ENCODE data around the gene PDGFD.

The PDGFD gene

DNA sequence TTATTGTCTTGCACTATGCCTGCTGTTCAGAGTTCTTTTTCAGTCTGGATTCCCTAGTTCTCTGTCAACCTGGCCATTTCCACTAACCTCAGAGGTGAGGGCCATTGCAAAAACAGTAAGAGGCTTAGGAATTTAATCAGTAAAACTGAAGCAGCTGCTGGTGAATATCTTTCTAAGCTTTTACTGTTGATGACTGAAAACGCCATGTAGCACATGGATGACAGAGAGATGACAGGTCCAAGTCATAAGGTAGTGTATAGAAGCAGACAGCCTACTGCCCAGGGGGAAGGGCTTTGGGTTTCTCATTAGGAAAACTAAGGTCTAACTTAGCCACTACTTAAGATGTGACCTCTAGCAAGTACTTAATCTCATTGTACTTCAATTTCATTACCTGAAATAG lies 280.1 kb downstream of the PDGFD start:
- DNase-seq (ENCODE audit: low read depth), result no peak

DNA sequence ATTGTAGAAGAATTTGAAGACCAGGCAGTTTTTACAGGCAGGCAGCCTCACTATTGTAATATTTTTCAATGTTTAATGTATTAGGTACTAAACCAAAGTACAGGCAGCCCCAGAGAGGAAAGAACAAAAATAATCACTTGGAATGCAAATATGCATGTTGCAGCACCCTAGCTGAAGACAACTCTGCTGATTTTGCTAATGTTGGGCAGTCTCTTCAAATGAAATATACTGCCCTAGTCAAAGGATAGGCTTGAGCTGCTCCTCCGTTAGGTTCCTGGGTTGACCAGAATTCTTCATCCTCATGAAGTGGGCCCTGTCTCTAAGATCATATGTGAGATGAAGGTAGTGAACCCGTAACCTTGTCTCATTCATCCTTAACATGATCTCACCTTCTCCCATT lies 280.7 kb downstream of the PDGFD start:
- no peak for DNase-seq (ENCODE audit: low read depth)

DNA sequence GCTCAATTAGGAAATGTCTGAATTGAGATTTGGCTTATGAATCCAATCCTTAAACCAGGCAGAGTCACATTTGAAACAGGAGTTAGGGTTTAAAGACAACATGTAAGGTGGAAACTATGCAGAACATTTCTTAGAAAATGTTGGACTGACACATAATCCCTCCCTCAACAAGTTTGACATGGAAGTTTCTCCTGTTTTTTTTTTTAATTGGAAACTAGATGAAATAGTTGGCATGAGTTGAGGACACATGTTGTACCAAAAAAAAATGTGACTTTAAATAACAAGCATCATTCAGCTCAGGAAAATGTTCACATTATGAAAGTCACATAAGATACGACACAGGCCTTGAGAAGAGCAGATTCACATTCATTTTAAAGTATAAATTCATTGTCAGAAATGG lies 282.4 kb downstream of the PDGFD start:
- no peak for DNase-seq (ENCODE audit: low read depth)

DNA sequence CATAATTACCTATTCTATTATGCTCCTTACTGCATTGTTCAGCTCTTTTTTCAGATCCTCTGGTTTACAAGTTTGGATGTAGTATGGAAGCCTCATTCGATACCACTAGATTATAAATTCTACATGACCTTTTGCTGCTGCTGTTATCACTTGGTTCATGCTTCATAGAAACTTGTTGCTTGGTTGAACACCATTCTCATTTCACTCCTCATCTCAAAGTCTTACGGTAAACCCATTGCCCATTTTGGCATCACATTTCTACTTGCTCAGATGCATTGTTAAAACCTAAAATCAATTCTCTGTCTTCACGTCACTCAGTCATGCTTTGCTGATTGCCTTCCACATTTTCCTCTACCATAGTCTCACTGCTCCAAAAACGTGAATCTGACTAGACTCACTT lies 283.0 kb downstream of the PDGFD start:
- DNase-seq (ENCODE audit: low read depth), result no peak

DNA sequence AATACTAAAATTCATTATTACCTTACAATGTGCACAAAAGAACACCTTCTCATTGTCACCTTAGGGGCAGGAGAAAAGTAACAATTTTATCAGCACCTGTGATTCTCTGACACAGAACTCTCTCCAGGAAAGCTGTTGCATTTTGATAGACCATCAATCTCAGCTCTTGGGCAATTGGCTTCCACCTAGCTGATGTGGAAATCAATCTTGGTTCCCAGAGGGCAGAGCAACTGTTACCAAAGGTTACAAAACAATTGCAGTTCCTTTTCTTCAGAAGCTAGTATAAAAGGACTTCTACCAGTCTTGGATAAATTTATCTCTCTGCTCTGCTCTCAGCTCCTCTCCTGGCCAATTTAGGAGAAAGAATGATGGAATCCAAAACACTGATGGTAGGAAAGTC lies 285.3 kb downstream of the PDGFD start:
- DNase-seq (ENCODE audit: low read depth), result no peak

DNA sequence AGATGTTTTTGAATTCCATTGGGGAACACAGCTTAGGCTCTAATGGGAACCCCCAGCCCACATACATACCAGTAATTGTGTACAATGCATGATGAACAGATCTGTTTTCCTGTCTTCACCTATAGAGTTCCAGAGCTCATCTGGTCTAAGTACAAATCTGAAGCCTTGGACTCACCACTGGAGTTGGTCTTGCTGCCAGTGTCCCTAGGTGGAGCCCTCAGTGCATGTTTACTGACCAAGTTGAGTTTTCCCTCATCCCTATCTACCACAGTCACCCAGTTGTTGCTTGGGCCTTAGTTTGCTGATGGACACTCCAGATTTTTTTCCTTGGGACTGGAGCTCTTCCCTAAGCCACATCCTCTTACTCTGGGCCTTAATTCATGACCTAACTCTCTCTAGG lies 286.7 kb downstream of the PDGFD start:
- DNase-seq (ENCODE audit: low read depth), result no peak

DNA sequence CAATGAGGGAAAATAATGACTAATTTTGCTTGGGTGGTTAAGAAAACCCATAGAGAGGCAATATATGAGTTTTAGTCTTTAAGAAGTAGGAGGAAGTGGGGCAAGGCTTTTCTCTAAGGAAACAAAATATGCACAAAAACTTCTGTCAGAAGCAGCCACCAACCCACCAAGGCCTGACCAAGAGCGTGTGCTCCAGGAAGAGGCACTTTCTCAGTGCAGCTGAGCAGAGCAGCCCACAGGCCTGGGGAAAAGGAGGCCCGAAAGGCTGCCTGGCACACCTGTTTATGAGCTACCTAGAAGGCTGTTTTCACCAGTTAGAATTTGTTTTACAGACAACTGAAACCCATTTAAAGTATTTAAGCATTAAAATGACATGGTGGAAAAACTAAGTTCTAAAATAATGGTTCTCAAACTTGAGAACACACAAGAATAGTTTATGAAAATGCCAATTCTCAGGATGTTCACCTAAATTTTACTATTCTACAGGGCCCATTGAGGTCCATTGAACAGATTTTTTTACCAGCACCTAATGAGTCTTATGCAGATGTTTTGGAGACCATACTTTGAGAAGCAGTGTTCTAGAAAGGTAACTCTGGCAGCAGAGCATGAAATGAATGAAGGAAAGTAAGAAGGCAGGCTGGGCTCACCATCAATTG lies 288.0 kb downstream of the PDGFD start:
- no peak for DNase-seq (ENCODE audit: low read depth)

DNA sequence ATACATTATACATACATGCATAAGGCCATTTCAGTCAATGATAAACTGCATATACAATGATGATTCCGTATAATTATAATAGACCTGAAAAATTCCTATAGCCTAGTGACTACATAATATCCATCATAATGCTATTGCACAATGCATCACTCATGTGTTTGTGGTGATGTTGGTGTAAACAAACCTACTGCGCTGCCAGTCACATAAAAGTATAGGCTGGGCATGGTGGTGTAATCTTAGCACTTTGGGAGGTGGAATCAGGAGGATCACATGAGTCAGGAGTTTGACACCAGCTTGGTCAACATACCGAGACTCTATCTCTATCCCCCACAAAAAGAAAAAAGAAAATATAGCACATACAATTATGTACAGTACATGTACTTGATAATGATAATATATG lies 291.2 kb downstream of the PDGFD start:
- no peak for DNase-seq (ENCODE audit: low read depth)

DNA sequence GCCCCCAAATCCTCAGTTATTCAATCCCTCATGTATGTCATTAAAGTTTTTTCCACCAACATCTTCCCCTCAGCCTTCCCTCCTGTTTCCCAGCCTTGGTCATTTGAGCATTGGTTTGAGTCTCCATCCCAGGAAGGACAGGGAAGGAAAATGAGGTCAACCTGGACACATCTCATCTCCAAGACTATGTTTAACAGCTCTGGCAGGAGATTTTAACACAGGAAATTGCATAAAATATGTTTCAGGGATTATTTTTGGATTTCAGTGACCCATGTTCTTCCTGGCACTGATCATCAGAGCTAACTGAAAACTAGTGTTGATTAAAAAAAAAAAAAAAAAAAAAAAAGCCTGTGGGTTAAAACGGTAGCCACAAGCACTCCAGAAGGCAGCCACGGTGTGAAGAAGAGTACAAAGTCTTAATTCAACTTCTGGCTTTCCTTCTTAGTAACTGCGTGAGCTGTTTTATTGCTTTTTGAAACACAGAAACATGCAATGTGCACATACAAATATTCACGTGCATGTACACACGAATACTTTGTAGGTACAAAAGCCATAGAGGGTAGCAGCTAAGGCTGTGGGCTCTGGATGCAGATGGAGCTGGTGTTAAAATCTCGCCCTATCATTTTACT lies 291.9 kb downstream of the PDGFD start:
- no peak for DNase-seq (ENCODE audit: low read depth)

DNA sequence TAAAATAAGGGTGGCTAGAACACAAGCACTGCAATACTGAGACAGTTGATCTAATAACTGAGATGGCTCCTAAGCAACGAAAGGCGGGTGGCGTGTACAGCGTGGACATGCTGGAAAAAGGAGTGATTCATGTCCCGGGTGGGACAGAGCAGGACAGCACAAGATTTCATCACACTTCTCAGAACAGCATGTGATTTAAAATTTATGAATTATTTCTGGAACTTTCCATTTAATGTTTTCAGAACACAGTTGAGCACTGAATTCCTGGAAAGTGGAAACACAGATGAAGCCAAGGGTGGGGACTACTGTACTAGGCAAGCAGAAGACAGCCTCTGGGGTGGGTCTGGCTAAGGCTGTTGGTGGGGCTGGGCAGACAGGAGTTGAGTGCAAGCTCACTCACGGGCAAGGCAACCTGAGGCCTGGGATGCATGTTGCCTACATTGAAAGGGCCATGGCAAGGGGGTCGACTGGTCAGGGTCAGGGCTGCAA lies 293.1 kb downstream of the PDGFD start:
- DNase-seq (ENCODE audit: low read depth), result no peak

DNA sequence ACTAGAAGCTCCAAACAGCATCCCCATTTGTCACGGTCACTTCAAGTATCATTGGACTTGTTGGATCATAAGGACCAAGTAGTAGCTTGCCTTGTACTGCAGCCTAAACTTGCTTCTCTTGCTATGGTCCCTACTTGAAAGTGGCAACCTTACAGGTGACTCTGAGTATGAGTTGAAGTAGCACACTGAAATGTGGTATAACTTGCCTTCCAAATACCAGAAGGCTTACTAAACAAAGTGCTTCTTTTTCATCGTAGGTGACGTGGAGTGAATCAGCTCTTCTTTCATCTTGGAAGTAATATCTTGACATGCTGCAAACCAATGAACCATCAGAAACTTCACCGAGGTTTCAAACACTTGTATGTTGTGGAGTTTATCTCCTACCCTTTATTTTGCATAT lies 296.5 kb downstream of the PDGFD start:
- DNase-seq (ENCODE audit: low read depth), result no peak

DNA sequence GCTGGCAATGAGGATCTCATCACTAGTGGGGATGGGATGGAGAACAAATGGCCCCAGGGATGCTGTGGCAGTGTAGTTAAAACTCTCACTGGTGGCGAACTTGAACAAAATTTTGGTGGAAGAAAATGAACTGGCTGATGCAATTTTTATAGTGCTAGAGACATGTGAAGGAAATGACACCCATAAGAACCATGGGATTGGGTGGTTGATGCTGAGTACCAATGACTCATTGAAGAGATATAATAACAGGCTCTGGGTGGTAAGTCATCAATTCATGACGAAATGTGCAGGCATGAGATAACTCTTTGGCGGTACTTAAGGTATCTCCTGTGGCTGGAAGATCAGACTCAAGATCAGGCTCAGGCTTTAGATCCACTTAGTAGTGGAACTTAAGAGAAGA lies 300.4 kb downstream of the PDGFD start:
- DNase-seq (ENCODE audit: low read depth), result no peak

DNA sequence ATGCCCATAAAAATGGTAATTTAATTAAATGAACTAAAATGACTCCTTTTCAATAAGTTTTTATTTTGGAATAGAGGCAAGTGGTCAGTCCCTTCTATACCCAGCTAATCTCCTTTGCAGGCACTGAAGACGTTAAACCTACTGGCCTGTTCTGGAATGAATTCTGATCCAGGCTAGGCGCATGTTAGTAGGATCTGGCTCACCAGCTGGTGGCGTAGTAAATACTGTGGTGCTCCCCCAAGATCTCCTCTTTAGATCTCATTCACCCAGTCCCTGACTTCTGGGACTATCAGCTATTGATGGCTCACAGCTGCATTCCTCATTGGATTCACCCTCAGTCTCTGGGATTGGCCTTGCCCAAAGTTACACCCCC lies 301.2 kb downstream of the PDGFD start:
- DNase-seq (ENCODE audit: low read depth), result no peak

DNA sequence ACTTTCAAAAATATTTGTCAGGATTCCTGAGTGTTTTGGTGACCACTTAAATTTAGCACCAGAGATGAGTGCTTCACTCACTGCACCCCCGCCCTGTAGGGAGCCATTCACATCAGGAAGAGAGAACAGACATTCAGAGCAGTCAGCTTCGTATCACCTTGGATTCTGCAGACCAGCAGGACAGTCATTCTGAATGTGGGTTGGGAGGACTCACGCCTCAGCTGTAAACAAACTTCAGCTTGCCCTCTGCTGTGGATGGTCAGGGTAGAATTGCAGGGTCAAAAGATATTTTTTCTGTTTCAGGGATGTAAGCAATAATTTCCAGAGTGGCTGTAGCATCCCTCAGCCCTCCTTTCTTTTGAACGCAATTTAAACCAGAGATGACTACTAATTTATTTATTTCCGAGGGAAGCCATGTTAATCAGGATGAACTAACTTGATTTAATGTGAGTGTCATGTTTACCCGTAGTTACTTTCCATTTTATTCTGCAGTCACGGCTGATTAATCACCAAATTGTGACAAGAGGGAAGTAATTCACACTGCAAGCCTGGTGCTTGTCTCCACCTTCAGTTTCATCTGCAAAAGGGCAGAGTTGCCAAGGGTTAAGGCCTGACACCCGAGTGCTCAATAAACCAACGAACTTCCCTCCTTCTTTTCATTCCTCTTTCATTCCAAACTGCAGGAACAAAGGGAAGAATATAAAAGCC lies 301.7 kb downstream of the PDGFD start:
- DNase-seq (ENCODE audit: low read depth), result no peak

All from activated gamma-delta T cell treated with anti-CD3 and anti-CD28 coated beads, Interleukin-2, amount 50 U/mL, for 16 hours (primary cell).